ENCODE results near the gene CD164L2. TPM values are rescaled to one million over a fixed set of nuclear protein-coding genes. Genes with fewer than 3 reads are reported as not detected.
A peak's percentile ranks its signal among the peaks of the same experiment; 100 is the strongest.

CD164L2 gene
- total and polyA plus RNA-seq, 5 donors from 2014 or later: not detected

DNA sequence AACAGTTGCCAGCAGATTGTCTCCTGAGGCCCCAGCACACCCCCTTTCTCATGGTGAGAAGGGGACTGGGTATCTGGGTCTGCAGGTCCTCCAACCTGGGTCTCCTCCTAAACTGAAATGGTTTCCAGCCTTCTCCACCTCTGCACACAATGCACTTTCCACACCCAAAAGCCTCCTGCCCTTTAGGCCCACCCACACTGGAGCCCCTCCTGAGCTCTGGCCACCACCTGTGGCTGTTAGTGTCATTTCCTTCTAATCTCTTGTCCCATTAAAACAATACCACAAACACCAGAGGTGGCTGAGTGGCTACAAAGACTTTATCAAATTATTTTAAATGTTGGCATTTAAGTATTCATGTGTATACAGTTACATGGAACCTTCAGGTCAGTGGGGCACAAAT is 20.8 kb upstream of the CD164L2 start:
- Histone ChIP-seq H3K4me3 (ENCODE audit: low read depth, low read length) (no peak overlapping the region), H3K27me3 (ENCODE audit: control insufficient read depth, insufficient read depth, low read length) (no peaks in the 10 kb centered on the region), H3K36me3 (ENCODE audit: control insufficient read depth, insufficient read depth, low read length) (peaks cover 32% of the 10 kb centered on the region), H3K4me1 (ENCODE audit: control insufficient read depth, insufficient read depth, low read length, poor library complexity, severe bottlenecking) (peaks cover 7% of the 10 kb centered on the region), H3K9me3 (ENCODE audit: control insufficient read depth in 2 of 2, low read length in 2 of 2) (no peaks in the 10 kb centered on the region), H3K27ac (ENCODE audit: insufficient read depth, low read length, poor library complexity, severe bottlenecking) (peak overlapping the region; percentile 30)
- peak overlapping the region; percentile 72 to 80 (median 78) for H3K27ac Mint-ChIP-seq
- peaks cover 13% of the 10 kb centered on the region for H3K36me3 Mint-ChIP-seq
- no peaks in the 10 kb centered on the region for H3K27me3 Mint-ChIP-seq
- peaks cover 0 to 33% (median 9%) of the 10 kb centered on the region in 4 donors for H3K4me1 Mint-ChIP-seq
- ATAC-seq (ENCODE audit: low read depth in 2 of 2): no peak
- no peak for DNase-seq
- H3K9me3 Mint-ChIP-seq: no peaks in the 10 kb centered on the region
- H3K4me3 Mint-ChIP-seq: peak overlapping the region in 2 of 4 donors; percentile 12 to 23

DNA sequence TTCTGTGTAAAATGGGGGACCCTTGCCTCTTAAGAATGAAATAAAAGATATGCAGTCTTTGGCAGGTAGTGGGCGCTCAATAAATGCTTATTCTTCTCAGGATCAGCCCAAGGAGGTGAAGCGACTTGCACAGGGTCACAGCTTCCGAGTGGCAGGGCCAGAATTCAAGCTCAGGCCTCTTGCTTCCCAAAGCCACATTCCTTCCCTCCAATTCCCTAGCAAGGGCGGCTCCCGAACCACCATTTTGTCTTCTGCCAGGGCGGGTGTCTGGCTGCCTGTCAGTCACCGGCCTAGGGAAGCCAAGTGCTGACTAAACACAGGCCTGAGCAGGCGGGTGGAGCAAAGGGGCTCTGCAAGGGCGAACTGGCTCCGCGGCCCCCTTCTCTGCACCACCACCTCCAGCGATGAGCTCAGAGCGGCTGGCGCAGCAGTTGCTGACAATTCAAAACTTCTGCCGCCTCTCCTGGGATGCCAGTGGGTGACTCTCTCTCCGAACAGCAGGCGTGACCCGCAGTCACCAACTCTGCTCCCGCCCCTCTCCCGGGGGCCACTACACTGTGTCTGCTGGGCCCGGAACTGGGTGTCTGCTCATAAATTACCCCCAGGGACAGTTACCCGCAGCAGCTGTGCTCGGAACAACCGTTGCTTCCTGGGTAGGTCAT is 20.1 kb upstream of the CD164L2 start:
- no peaks in the 10 kb centered on the region for H3K9me3 Mint-ChIP-seq
- Histone ChIP-seq H3K9me3 (ENCODE audit: control insufficient read depth in 2 of 2, low read length in 2 of 2) (no peaks in the 10 kb centered on the region), H3K27ac (ENCODE audit: insufficient read depth, low read length, poor library complexity, severe bottlenecking) (peak overlapping the region; percentile 30), H3K27me3 (ENCODE audit: control insufficient read depth, insufficient read depth, low read length) (no peaks in the 10 kb centered on the region), H3K4me3 (ENCODE audit: low read depth, low read length) (no peak overlapping the region), H3K4me1 (ENCODE audit: control insufficient read depth, insufficient read depth, low read length, poor library complexity, severe bottlenecking) (peaks cover 7% of the 10 kb centered on the region), H3K36me3 (ENCODE audit: control insufficient read depth, insufficient read depth, low read length) (peaks cover 25% of the 10 kb centered on the region)
- H3K4me3 Mint-ChIP-seq: peak overlapping the region in 3 of 4 donors; percentile 24 to 61 (median 44)
- ATAC-seq (ENCODE audit: low read depth in 2 of 2) (peak; percentile 47 to 51), DNase-seq (peak in 2 of 3 donors; percentile 37 to 56)
- peaks cover 0 to 35% (median 10%) of the 10 kb centered on the region in 4 donors for H3K4me1 Mint-ChIP-seq
- peaks cover 7% of the 10 kb centered on the region for H3K36me3 Mint-ChIP-seq
- no peaks in the 10 kb centered on the region for H3K27me3 Mint-ChIP-seq
- H3K27ac Mint-ChIP-seq: peak overlapping the region; percentile 78 to 88 (median 83)

DNA sequence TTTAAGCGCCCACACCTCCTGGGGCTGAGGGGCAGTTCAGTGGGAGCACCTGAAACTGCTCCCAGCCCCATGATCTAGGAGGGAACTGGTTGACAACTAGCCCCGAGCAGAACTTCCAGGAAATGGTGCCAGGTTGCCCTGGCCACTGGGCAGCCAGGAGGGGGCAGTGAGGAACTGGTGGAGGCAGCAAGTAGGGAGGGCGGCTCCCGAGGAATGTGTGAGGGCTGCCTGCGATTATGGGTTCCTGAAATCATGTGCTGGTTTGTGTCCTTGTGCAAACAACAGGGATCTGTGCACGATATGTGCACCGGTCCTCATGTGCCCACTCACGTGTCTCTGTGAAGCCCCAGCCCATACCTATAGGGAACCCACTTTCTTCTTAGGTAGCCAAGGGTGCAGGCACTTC is 19.2 kb upstream of the CD164L2 start:
- DNase-seq (peak in 1 of 3 donors; percentile 33), ATAC-seq (ENCODE audit: low read depth in 2 of 2) (no peak)
- H3K27ac Mint-ChIP-seq: peak overlapping the region in 1 of 3 donors; percentile 78
- H3K36me3 ChIP-seq (ENCODE audit: control insufficient read depth, insufficient read depth, low read length): peaks cover 16% of the 10 kb centered on the region
- no peak overlapping the region for H3K4me3 ChIP-seq (ENCODE audit: low read depth, low read length)
- no peaks in the 10 kb centered on the region for H3K9me3 ChIP-seq (ENCODE audit: control insufficient read depth in 2 of 2, low read length in 2 of 2)
- peaks cover 3% of the 10 kb centered on the region for H3K36me3 Mint-ChIP-seq
- H3K27me3 Mint-ChIP-seq: no peaks in the 10 kb centered on the region
- H3K27ac ChIP-seq (ENCODE audit: insufficient read depth, low read length, poor library complexity, severe bottlenecking): no peak overlapping the region
- H3K4me1 ChIP-seq (ENCODE audit: control insufficient read depth, insufficient read depth, low read length, poor library complexity, severe bottlenecking): peaks cover 7% of the 10 kb centered on the region
- peaks cover 0 to 35% (median 10%) of the 10 kb centered on the region in 4 donors for H3K4me1 Mint-ChIP-seq
- no peak overlapping the region for H3K4me3 Mint-ChIP-seq
- H3K9me3 Mint-ChIP-seq: no peaks in the 10 kb centered on the region
- no peaks in the 10 kb centered on the region for H3K27me3 ChIP-seq (ENCODE audit: control insufficient read depth, insufficient read depth, low read length)

DNA sequence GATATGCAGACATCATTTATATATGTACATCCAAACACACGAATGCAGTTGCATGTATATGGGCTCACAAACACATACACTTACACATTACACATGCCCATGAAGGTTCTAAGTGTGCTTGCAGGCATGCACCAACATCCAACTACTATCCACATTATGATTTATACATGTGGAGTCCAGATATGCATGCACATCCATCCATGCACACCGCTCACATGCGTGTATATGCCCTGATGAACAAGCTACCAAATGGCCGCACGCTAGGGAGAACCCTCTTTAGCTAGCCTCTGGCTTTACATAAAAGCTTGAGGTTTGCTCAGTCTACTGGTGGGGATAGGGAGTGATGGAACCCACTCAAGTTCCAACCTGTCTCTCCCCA is 17.8 kb upstream of the CD164L2 start:
- Mint-ChIP-seq H3K36me3 (no peaks in the 10 kb centered on the region), H3K4me3 (peak overlapping the region in 1 of 4 donors; percentile 30), H3K4me1 (peaks cover 0 to 35% (median 10%) of the 10 kb centered on the region in 4 donors)

DNA sequence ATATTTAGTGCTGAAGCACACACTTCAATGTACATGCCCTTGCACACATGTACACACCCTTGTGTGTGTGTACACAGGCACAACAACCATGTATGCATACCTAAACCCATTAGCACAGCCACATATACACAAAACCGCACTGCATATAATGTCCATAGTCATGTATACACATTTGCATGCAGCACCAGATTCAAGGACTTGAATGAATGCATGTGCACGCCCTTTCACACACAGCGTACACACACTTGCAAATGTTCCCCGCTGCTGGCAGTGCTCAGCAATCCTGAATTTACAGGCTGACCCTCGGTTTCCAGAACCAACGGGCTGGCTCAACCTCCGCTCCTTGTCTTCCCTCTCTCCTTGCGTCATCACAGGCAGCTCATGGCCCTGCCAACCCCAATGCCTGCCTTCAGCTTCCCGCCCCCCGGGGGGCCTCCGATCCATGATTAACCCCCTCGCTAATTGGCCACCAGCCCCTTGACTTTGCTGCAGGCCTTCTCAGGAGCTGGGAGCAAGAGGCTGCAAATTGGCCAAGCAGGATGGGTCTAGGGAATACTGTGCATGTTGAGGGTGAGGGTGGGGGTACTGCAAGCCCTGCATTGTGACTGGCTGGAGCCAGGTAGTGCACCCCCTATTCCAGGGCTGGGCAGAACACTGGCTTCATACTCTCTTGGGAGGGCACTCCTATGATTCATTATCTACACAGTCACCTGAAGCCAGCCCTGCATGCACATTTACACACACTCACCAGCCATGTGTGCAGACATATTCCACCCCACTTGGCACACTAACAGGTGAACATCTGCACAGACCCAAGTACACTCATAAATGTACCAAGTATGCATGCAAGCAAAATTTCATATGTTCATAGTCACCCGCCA is 17.2 kb upstream of the CD164L2 start:
- H3K4me3 Mint-ChIP-seq: peak overlapping the region in 1 of 4 donors; percentile 30
- Histone ChIP-seq H3K27ac (ENCODE audit: insufficient read depth, low read length, poor library complexity, severe bottlenecking) (no peak overlapping the region), H3K4me3 (ENCODE audit: low read depth, low read length) (no peak overlapping the region), H3K36me3 (ENCODE audit: control insufficient read depth, insufficient read depth, low read length) (peaks cover 5% of the 10 kb centered on the region), H3K27me3 (ENCODE audit: control insufficient read depth, insufficient read depth, low read length) (no peaks in the 10 kb centered on the region), H3K4me1 (ENCODE audit: control insufficient read depth, insufficient read depth, low read length, poor library complexity, severe bottlenecking) (peaks cover 10% of the 10 kb centered on the region), H3K9me3 (ENCODE audit: control insufficient read depth in 2 of 2, low read length in 2 of 2) (no peaks in the 10 kb centered on the region)
- no peak overlapping the region for H3K27ac Mint-ChIP-seq
- no peaks in the 10 kb centered on the region for H3K27me3 Mint-ChIP-seq
- DNase-seq (no peak), ATAC-seq (ENCODE audit: low read depth in 2 of 2) (no peak)
- H3K36me3 Mint-ChIP-seq: no peaks in the 10 kb centered on the region
- peaks cover 0 to 37% (median 11%) of the 10 kb centered on the region in 4 donors for H3K4me1 Mint-ChIP-seq
- H3K9me3 Mint-ChIP-seq: no peaks in the 10 kb centered on the region

More for the DNA sequence above, 17.8 kb upstream of the CD164L2 start:
- Histone ChIP-seq H3K36me3 (ENCODE audit: control insufficient read depth, insufficient read depth, low read length) (peaks cover 8% of the 10 kb centered on the region), H3K27me3 (ENCODE audit: control insufficient read depth, insufficient read depth, low read length) (no peaks in the 10 kb centered on the region), H3K9me3 (ENCODE audit: control insufficient read depth in 2 of 2, low read length in 2 of 2) (no peaks in the 10 kb centered on the region), H3K4me3 (ENCODE audit: low read depth, low read length) (no peak overlapping the region), H3K4me1 (ENCODE audit: control insufficient read depth, insufficient read depth, low read length, poor library complexity, severe bottlenecking) (peaks cover 7% of the 10 kb centered on the region), H3K27ac (ENCODE audit: insufficient read depth, low read length, poor library complexity, severe bottlenecking) (no peak overlapping the region)
- Mint-ChIP-seq H3K27me3 (no peaks in the 10 kb centered on the region), H3K27ac (no peak overlapping the region), H3K9me3 (no peaks in the 10 kb centered on the region)
- DNase-seq: no peak
- no peak for ATAC-seq (ENCODE audit: low read depth in 2 of 2)

DNA sequence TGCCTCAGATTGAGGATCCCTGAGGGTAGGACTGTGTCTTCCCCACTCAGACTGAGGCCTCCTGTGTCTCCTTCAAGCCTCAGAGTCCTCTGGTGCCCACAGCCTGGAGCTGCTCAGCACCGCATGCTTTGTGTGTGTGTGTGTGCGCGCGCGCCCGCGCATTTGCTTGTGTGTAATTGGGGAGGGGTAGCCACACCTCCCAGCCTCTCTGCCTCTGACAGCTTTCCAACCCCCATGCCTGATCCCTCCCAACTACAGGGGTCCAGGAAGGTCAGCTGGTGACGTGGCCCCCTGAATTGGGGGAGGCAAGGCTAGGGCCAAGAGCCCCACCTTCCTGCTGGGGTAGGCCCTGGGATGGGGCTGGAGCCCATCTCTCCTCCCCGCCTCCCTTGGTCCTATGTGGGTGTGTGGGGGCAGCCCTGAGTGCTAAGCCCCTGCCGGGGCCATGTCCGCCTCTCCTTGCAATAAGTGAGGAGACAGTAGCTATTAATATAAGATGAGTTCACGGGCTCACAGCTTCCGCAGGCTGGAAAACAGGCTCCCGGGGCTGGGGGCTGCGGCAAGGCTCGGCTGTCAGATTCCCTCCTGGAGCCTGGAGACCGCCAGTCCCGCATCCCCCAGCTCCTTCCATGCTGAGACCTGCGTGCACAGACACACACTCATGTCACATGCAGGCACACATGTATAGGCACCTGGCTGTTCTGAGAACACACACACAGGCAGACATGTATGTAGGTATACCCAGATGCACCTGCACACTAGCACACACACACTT is 16.3 kb upstream of the CD164L2 start:
- Mint-ChIP-seq H3K27ac (peak overlapping the region in 1 of 3 donors; percentile 56), H3K27me3 (no peaks in the 10 kb centered on the region), H3K36me3 (no peaks in the 10 kb centered on the region), H3K4me1 (peaks cover 0 to 43% (median 17%) of the 10 kb centered on the region in 4 donors), H3K4me3 (no peak overlapping the region), H3K9me3 (no peaks in the 10 kb centered on the region)
- peaks cover 14% of the 10 kb centered on the region for H3K4me1 ChIP-seq (ENCODE audit: control insufficient read depth, insufficient read depth, low read length, poor library complexity, severe bottlenecking)
- DNase-seq (no peak), ATAC-seq (ENCODE audit: low read depth in 2 of 2) (no peak)
- H3K27me3 ChIP-seq (ENCODE audit: control insufficient read depth, insufficient read depth, low read length): no peaks in the 10 kb centered on the region
- H3K9me3 ChIP-seq (ENCODE audit: control insufficient read depth in 2 of 2, low read length in 2 of 2): no peaks in the 10 kb centered on the region
- no peak overlapping the region for H3K27ac ChIP-seq (ENCODE audit: insufficient read depth, low read length, poor library complexity, severe bottlenecking)
- H3K36me3 ChIP-seq (ENCODE audit: control insufficient read depth, insufficient read depth, low read length): no peaks in the 10 kb centered on the region
- H3K4me3 ChIP-seq (ENCODE audit: low read depth, low read length): no peak overlapping the region

DNA sequence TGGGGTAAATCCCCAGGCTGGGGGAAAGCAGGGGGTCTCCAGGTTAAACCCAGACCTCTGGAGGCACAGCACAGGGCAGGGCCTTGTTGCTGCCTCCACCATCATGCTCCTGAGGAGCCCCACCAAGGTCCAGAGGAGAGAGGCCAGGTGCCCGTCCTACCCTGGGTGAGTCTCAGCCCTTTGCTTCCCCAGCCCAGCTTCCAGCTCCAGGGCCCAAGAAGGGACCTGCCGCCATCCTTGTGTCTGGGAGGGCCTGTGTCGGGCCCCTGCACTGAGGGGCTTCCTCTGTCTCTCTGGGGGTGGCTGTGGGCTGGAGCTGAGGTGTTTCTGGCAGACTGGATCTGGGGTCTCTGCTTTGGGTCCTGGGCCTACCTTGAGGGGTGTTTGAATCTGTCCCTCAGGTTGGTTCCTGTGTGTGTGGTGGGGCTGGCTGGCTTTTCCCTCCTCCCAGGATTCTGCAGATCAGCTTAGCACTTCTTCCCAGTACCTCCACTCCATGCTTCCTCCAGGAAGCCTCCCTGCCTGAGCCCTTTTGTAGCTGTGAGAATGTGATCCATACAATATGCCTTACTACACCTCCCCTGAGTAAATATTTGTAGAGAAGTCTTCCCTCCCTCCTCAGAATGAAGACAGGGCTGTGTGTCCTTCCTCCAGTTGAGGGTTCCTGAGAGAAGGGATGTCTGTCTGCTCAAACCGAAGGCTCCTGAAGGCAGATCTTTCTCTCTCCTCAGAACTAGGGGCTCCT is 15.4 kb upstream of the CD164L2 start:
- Mint-ChIP-seq H3K27ac (peak overlapping the region; percentile 56 to 86 (median 65)), H3K36me3 (no peaks in the 10 kb centered on the region), H3K4me3 (no peak overlapping the region), H3K4me1 (peaks cover 0 to 36% (median 12%) of the 10 kb centered on the region in 4 donors), H3K27me3 (no peaks in the 10 kb centered on the region), H3K9me3 (no peaks in the 10 kb centered on the region)
- ATAC-seq (ENCODE audit: low read depth in 2 of 2) (no peak), DNase-seq (no peak)
- Histone ChIP-seq H3K9me3 (ENCODE audit: control insufficient read depth in 2 of 2, low read length in 2 of 2) (no peaks in the 10 kb centered on the region), H3K36me3 (ENCODE audit: control insufficient read depth, insufficient read depth, low read length) (no peaks in the 10 kb centered on the region), H3K27me3 (ENCODE audit: control insufficient read depth, insufficient read depth, low read length) (no peaks in the 10 kb centered on the region), H3K4me1 (ENCODE audit: control insufficient read depth, insufficient read depth, low read length, poor library complexity, severe bottlenecking) (peaks cover 14% of the 10 kb centered on the region), H3K4me3 (ENCODE audit: low read depth, low read length) (no peak overlapping the region), H3K27ac (ENCODE audit: insufficient read depth, low read length, poor library complexity, severe bottlenecking) (no peak overlapping the region)
